Osteoblast (primary cell): ENCODE data around the gene PTPRR. TPM values are rescaled to one million over a fixed set of nuclear protein-coding genes. Genes with fewer than 3 reads are reported as not detected.
A peak's percentile ranks its signal among the peaks of the same experiment; 100 is the strongest.

Source experiments
- DNase-seq: peaks from one replicate; pipeline ENCODE4 v3.0.0; 2011; ENCODE audit warnings: low spot score, mixed read lengths; ENCODE audit not compliant: insufficient read length; ENCODE audit errors: missing footprints
- H2AFZ ChIP-seq: 2 replicates; pipeline ENCODE4 v1.6.0; 2011; ENCODE audit warnings: mild to moderate bottlenecking, low read length
- H3K27ac ChIP-seq: 2 replicates; pipeline ENCODE4 v1.5.1; 2011; ENCODE audit warnings: mild to moderate bottlenecking, low read depth, low read length, moderate library complexity
- H3K27me3 ChIP-seq: 2 replicates; pipeline ENCODE4 v1.6.0; 2012; ENCODE audit warnings: mild to moderate bottlenecking, control low read depth, inconsistent platforms, low read length, moderate library complexity; ENCODE audit not compliant: insufficient read depth
- H3K36me3 ChIP-seq: 2 replicates; pipeline ENCODE4 v1.5.1; 2011; ENCODE audit warnings: mild to moderate bottlenecking, low read length, control low read depth, moderate library complexity; ENCODE audit not compliant: insufficient read depth
- H3K4me1 ChIP-seq: 2 replicates; pipeline ENCODE4 v1.5.1; 2011; ENCODE audit warnings: mild to moderate bottlenecking, low read length, control low read depth, moderate library complexity; ENCODE audit not compliant: insufficient read depth
- H3K4me2 ChIP-seq: 2 replicates; pipeline ENCODE4 v1.6.0; 2011; ENCODE audit warnings: mild to moderate bottlenecking, low read length; ENCODE audit not compliant: insufficient read depth
- H3K4me3 ChIP-seq: fragments of 200-600 bp; sonication (generic); 3 replicates; pipeline ENCODE4 v1.5.1; 2012; ENCODE audit warnings: mild to moderate bottlenecking, low read length, inconsistent platforms; ENCODE audit not compliant: insufficient read depth
- H3K79me2 ChIP-seq: 2 replicates; pipeline ENCODE4 v1.6.0; 2012; ENCODE audit warnings: mild to moderate bottlenecking, low read length, control low read depth, inconsistent platforms; ENCODE audit not compliant: insufficient read depth
- H3K9me3 ChIP-seq: 2 replicates; pipeline ENCODE4 v1.5.1; 2011; ENCODE audit warnings: low read depth, low read length, control low read depth
- H4K20me1 ChIP-seq: 2 replicates; pipeline ENCODE4 v1.6.0; 2012; ENCODE audit warnings: mild to moderate bottlenecking, low read length, control low read depth; ENCODE audit not compliant: insufficient read depth
- CTCF ChIP-seq: IDR thresholded peaks from 2 replicates; pipeline ENCODE4 v1.5.1; 2011; ENCODE audit warnings: mild to moderate bottlenecking, low read depth, low read length, moderate library complexity; ENCODE audit errors: extremely low read depth
- total RNA-seq: library from RNA; depleted of rRNA; stranded (reverse); fragments of >200 nt; gene quantifications from 2 replicates; pipeline ENCODE4 v1.2.3, GENCODE V29; 2012

PTPRR gene
- total RNA-seq, 1 donor, result not detected

- no peak overlapping the region for H2AFZ ChIP-seq
- H3K9me3 ChIP-seq, result no peaks in the 10 kb centered on the region
- H3K36me3 ChIP-seq, result no peaks in the 10 kb centered on the region
- H3K4me3 ChIP-seq, result no peak overlapping the region
- H3K27me3 ChIP-seq, result peaks cover 27% of the 10 kb centered on the region
- no peak for TF ChIP-seq CTCF
- no peak overlapping the region for H3K4me2 ChIP-seq
- no peak for DNase-seq
- no peaks in the 10 kb centered on the region for H4K20me1 ChIP-seq
- no peak overlapping the region for H3K27ac ChIP-seq
- H3K79me2 ChIP-seq, result no peaks in the 10 kb centered on the region
- H3K4me1 ChIP-seq, result peaks cover 13% of the 10 kb centered on the region
Measured at GRCh38 chr12:70831543-70831942, 89.0 kb downstream of the PTPRR start.

- Histone ChIP-seq H3K27me3 (peaks cover 27% of the 10 kb centered on the region), H2AFZ (no peak overlapping the region), H3K4me2 (no peak overlapping the region), H4K20me1 (no peaks in the 10 kb centered on the region), H3K4me3 (no peak overlapping the region), H3K9me3 (no peaks in the 10 kb centered on the region), H3K27ac (no peak overlapping the region), H3K36me3 (no peaks in the 10 kb centered on the region), H3K4me1 (peaks cover 13% of the 10 kb centered on the region), H3K79me2 (no peaks in the 10 kb centered on the region)
- no peak for TF ChIP-seq CTCF
- no peak for DNase-seq
Measured at GRCh38 chr12:70830221-70831061, 90.1 kb downstream of the PTPRR start.

GRCh38 chr12:70829070-70829469 lies 91.5 kb downstream of the PTPRR start:
- TF ChIP-seq CTCF, result no peak
- H3K27me3 ChIP-seq, result peaks cover 25% of the 10 kb centered on the region
- no peak overlapping the region for H3K4me2 ChIP-seq
- no peak overlapping the region for H3K4me3 ChIP-seq
- no peak for DNase-seq
- H4K20me1 ChIP-seq, result no peaks in the 10 kb centered on the region
- H3K27ac ChIP-seq, result no peak overlapping the region
- no peaks in the 10 kb centered on the region for H3K36me3 ChIP-seq
- no peak overlapping the region for H2AFZ ChIP-seq
- peaks cover 13% of the 10 kb centered on the region for H3K4me1 ChIP-seq
- no peaks in the 10 kb centered on the region for H3K79me2 ChIP-seq
- no peaks in the 10 kb centered on the region for H3K9me3 ChIP-seq

- Histone ChIP-seq H3K79me2 (no peaks in the 10 kb centered on the region), H3K27ac (no peak overlapping the region), H4K20me1 (no peaks in the 10 kb centered on the region), H3K4me1 (peaks cover 13% of the 10 kb centered on the region), H3K9me3 (no peaks in the 10 kb centered on the region), H3K4me3 (no peak overlapping the region), H3K27me3 (peaks cover 21% of the 10 kb centered on the region), H3K36me3 (no peaks in the 10 kb centered on the region), H3K4me2 (no peak overlapping the region), H2AFZ (no peak overlapping the region)
- peak; percentile 37 for DNase-seq
- no peak for TF ChIP-seq CTCF
Measured at GRCh38 chr12:70828351-70828750, 92.2 kb downstream of the PTPRR start.
